Mesothelial cell of epicardium (in vitro differentiated cells): ENCODE measurements around the gene LMOD3. TPM values are rescaled to one million over a fixed set of nuclear protein-coding genes. Genes with fewer than 3 reads are reported as not detected.

ENCODE experiments used
- DNase-seq, 2 experiments: peaks; one replicate each; pipeline ENCODE4 v3.0.0; 2021; ENCODE audit warnings: low spot score in 2 of 2; ENCODE audit not compliant: unreplicated experiment in 2 of 2
- H3K27ac Mint-ChIP-seq: 2 replicates; pipeline ENCODE4 v1.8.0; 2021; ENCODE audit warnings: mixed read lengths
- H3K27me3 Mint-ChIP-seq: 2 replicates; pipeline ENCODE4 v1.8.0; 2021; ENCODE audit warnings: low read depth, mixed read lengths
- H3K36me3 Mint-ChIP-seq: 2 replicates; pipeline ENCODE4 v1.8.0; 2021; ENCODE audit warnings: mixed read lengths
- H3K4me1 Mint-ChIP-seq: 2 replicates; pipeline ENCODE4 v1.8.0; 2021; ENCODE audit warnings: mixed read lengths
- H3K4me3 Mint-ChIP-seq: 2 replicates; pipeline ENCODE4 v1.8.0; 2021; ENCODE audit warnings: mild to moderate bottlenecking, moderate library complexity, mixed read lengths
- H3K9me3 Mint-ChIP-seq: 2 replicates; pipeline ENCODE4 v1.8.0; 2021; ENCODE audit warnings: mixed read lengths
- CTCF ChIP-seq: fragments of 200-600 bp; sonication (generic); IDR thresholded peaks from one replicate; pipeline ENCODE4 v1.5.0; 2021; ENCODE audit warnings: antibody characterized with exemption; ENCODE audit not compliant: unreplicated experiment
- total RNA-seq: library from RNA; stranded (reverse); gene quantifications from 3 replicates; pipeline ENCODE4 v1.2.1, GENCODE V29; 2021

Gene LMOD3
- total RNA-seq, 1 donor from 2014 or later, result not detected

GRCh38 chr3:69092030-69092516 lies 30.3 kb downstream of the LMOD3 start:
- no peak for TF ChIP-seq CTCF
- DNase-seq, result no peak
- Mint-ChIP-seq H3K27ac (peak overlapping the region; percentile 6), H3K9me3 (no peaks in the 10 kb centered on the region), H3K4me3 (no peak overlapping the region), H3K4me1 (peaks cover 37% of the 10 kb centered on the region), H3K36me3 (peaks cover 2% of the 10 kb centered on the region), H3K27me3 (no peaks in the 10 kb centered on the region)

- H3K4me1 Mint-ChIP-seq, result peaks cover 39% of the 10 kb centered on the region
- no peaks in the 10 kb centered on the region for H3K27me3 Mint-ChIP-seq
- no peaks in the 10 kb centered on the region for H3K9me3 Mint-ChIP-seq
- no peak for TF ChIP-seq CTCF
- H3K36me3 Mint-ChIP-seq, result peaks cover 2% of the 10 kb centered on the region
- peak overlapping the region; percentile 6 for H3K27ac Mint-ChIP-seq
- no peak for DNase-seq
- no peak overlapping the region for H3K4me3 Mint-ChIP-seq
Observed at GRCh38 chr3:69091389-69092029, 30.9 kb downstream of the LMOD3 start.

GRCh38 chr3:69090021-69090420 lies 32.4 kb downstream of the LMOD3 start:
- no peak for TF ChIP-seq CTCF
- Mint-ChIP-seq H3K4me1 (peaks cover 42% of the 10 kb centered on the region), H3K9me3 (no peaks in the 10 kb centered on the region), H3K27ac (no peak overlapping the region), H3K36me3 (peaks cover 1% of the 10 kb centered on the region), H3K27me3 (no peaks in the 10 kb centered on the region), H3K4me3 (no peak overlapping the region)
- no peak for DNase-seq

GRCh38 chr3:69088063-69088462 lies 34.3 kb downstream of the LMOD3 start:
- no peak for DNase-seq
- peaks cover 57% of the 10 kb centered on the region for H3K4me1 Mint-ChIP-seq
- H3K9me3 Mint-ChIP-seq, result no peaks in the 10 kb centered on the region
- no peaks in the 10 kb centered on the region for H3K36me3 Mint-ChIP-seq
- H3K4me3 Mint-ChIP-seq, result no peak overlapping the region
- no peak overlapping the region for H3K27ac Mint-ChIP-seq
- TF ChIP-seq CTCF, result no peak
- no peaks in the 10 kb centered on the region for H3K27me3 Mint-ChIP-seq

GRCh38 chr3:69087030-69087791 lies 35.2 kb downstream of the LMOD3 start:
- no peak for DNase-seq
- Mint-ChIP-seq H3K4me1 (peaks cover 61% of the 10 kb centered on the region), H3K4me3 (peak overlapping the region; percentile 10), H3K27ac (peak overlapping the region; percentile 47), H3K36me3 (no peaks in the 10 kb centered on the region), H3K27me3 (no peaks in the 10 kb centered on the region), H3K9me3 (no peaks in the 10 kb centered on the region)
- TF ChIP-seq CTCF, result no peak
